Mammary epithelial cell (primary cell): ENCODE data around the gene TYW1B.
"Not testable (repeated sequence)": the region's sequence is repeated elsewhere in the genome, so short reads cannot be mapped to it uniquely, and the experiment has no call there.

Experiments
- CTCF ChIP-seq, 2 donors: IDR thresholded peaks in 1 of 2; conservative IDR thresholded peaks in 1 of 2; 2 replicates each; pipeline ENCODE4 v1.5.1; 2011 to 2012; ENCODE audit warnings: inconsistent platforms in 2 of 2, low read length in 2 of 2, mild to moderate bottlenecking in 2 of 2, control low read depth in 1 of 2, low read depth in 1 of 2; ENCODE audit not compliant: insufficient read depth in 1 of 2; ENCODE audit errors: extremely low read depth in 1 of 2
- EZH2 ChIP-seq: IDR thresholded peaks from 2 replicates; pipeline ENCODE4 v1.6.1; 2012; ENCODE audit warnings: low read length, inconsistent platforms, borderline replicate concordance

GRCh38 chr7:72536038-72536437 lies 292.0 kb downstream of the TYW1B start:
- not testable (repeated sequence) for TF ChIP-seq EZH2; CTCF (conservative IDR thresholded peaks at IDR 0.05 in 1 of 2, IDR thresholded peaks at IDR 0.05 in 1 of 2; ENCODE audit: extremely low read depth in 1 of 2, insufficient read depth in 1 of 2, low read depth in 1 of 2, low read length in 2 of 2)
